Upper lobe of right lung (tissue), 1 donor: ENCODE results near the gene KDM3A. TPM values are rescaled to one million over a fixed set of nuclear protein-coding genes. Genes with fewer than 3 reads are reported as not detected.

Experiments used
- ATAC-seq: fragments of 200-7000 bp; cut with Tn5 transposase; one replicate; pipeline ENCODE4 v1.9.1; 2020; ENCODE audit warnings: mild to moderate bottlenecking, moderate library complexity
- DNase-seq: peaks from one replicate; pipeline ENCODE4 v3.0.0-alpha.2; 2020
- H3K27ac ChIP-seq: fragments of 200-600 bp; one replicate; pipeline ENCODE4 v1.8.0; 2022
- H3K27me3 ChIP-seq: fragments of 200-600 bp; one replicate; pipeline ENCODE4 v1.8.0; 2022; ENCODE audit warnings: mild to moderate bottlenecking
- H3K36me3 ChIP-seq: fragments of 200-600 bp; one replicate; pipeline ENCODE4 v1.8.0; 2022
- H3K4me1 ChIP-seq: fragments of 200-600 bp; one replicate; pipeline ENCODE4 v1.8.0; 2022
- H3K4me3 ChIP-seq: fragments of 200-600 bp; one replicate; pipeline ENCODE4 v1.8.0; 2022; ENCODE audit warnings: mild to moderate bottlenecking
- H3K9me3 ChIP-seq: fragments of 200-600 bp; one replicate; pipeline ENCODE4 v1.8.0; 2022
- intact Hi-C: fragments of 100-400 bp; cut with DNase I; formaldehyde crosslinking; loops from one replicate; pipeline ENCODE4 v1.11.0; 2022
- total RNA-seq: library from RNA; stranded (reverse); fragmentation: NEBNext Ultra II Directional; extraction: Animal tissue kit (Norgen Biotek cat#: 25700); gene quantifications from one replicate; pipeline ENCODE4 v1.2.1, GENCODE V29; 2021
- TF ChIP-seq, protein P1 (sequence below): fragments of 200-600 bp; IDR thresholded peaks from one replicate; pipeline ENCODE4 v1.8.0; 2022; ENCODE audit warnings: antibody characterized with exemption
- donor health status: DM: no; HTN: yes; CAD: no; lungs with severe emphysema.

The KDM3A gene
- total RNA-seq, 1 donor from 2014 or later, result 49.1 TPM

DNA sequence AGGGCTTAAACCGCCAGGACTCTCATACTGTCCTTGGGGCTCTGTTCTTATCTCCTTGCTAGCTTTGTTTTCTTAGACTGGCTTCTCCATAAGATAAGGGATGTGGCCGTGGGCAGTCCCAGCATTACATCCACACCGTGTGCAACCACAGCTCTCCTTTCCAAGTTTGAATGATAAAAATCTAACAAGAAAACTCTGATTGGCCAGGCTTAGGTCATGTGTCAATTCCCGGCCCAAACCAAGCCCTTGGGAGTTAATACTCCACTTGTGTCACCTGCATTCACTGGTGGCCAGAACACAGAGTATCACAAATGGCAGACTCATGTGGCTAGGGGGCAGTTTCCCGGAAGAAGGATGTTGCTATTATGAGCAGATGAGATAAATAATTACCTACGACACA lies 43.2 kb upstream of the KDM3A start:
- no peak overlapping the region for H3K27ac ChIP-seq
- H3K27me3 ChIP-seq, result no peaks in the 10 kb centered on the region
- intact Hi-C loops, result no loop called here
- no peak overlapping the region for H3K4me3 ChIP-seq
- H3K4me1 ChIP-seq, result peaks cover 8% of the 10 kb centered on the region
- ATAC-seq, result no peak
- DNase-seq, result no peak
- H3K36me3 ChIP-seq, result no peaks in the 10 kb centered on the region
- no peaks in the 10 kb centered on the region for H3K9me3 ChIP-seq
- TF ChIP-seq, protein P1, sequence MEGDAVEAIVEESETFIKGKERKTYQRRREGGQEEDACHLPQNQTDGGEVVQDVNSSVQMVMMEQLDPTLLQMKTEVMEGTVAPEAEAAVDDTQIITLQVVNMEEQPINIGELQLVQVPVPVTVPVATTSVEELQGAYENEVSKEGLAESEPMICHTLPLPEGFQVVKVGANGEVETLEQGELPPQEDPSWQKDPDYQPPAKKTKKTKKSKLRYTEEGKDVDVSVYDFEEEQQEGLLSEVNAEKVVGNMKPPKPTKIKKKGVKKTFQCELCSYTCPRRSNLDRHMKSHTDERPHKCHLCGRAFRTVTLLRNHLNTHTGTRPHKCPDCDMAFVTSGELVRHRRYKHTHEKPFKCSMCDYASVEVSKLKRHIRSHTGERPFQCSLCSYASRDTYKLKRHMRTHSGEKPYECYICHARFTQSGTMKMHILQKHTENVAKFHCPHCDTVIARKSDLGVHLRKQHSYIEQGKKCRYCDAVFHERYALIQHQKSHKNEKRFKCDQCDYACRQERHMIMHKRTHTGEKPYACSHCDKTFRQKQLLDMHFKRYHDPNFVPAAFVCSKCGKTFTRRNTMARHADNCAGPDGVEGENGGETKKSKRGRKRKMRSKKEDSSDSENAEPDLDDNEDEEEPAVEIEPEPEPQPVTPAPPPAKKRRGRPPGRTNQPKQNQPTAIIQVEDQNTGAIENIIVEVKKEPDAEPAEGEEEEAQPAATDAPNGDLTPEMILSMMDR, result no peak

DNA sequence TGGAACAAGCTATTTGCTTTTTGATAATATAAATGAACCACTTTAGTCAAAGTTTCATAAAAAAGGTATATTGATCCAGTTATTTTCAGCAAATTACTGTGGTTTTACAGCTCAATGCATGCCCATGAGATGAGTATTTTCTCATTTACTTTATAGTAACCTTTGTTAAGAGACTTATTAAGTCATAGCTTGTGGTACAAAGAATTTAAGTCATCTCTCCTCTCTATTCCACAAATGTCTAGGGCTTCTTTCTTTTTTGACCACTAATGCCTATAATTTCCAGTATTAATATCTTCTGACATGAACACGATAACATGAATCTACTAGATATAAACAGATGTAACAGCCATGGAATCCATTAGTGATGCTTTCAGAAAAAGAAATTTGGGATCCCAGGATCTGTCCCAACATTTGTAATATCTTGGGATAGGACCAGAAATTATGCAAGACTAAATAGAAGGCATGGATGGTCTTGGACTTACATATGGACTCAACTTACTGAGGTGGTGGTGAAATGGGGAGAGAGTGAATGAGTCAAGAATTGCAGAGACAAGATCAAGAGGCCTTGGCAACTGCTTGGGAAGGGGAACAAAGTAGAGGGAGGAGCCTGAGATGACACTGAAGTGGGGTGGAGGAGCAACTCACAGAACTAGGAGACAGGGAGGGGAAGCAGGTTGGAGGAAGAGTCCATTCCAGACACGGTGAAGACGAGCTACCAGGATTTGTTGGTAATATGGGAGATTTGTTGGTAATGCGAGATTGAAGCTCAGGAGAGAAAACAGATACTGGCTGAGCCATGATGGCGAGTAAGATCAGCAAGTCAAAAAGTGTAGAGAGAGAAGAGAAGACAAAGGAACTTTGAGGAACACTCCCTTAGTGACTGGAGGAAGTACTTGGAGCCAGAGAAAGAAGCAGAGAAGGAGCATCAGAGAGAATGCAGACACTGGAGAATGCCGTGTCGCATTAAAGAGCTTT lies 42.4 kb upstream of the KDM3A start:
- ATAC-seq, result peak; percentile 61
- no peak overlapping the region for H3K27ac ChIP-seq
- intact Hi-C loops, result no loop called here

DNA sequence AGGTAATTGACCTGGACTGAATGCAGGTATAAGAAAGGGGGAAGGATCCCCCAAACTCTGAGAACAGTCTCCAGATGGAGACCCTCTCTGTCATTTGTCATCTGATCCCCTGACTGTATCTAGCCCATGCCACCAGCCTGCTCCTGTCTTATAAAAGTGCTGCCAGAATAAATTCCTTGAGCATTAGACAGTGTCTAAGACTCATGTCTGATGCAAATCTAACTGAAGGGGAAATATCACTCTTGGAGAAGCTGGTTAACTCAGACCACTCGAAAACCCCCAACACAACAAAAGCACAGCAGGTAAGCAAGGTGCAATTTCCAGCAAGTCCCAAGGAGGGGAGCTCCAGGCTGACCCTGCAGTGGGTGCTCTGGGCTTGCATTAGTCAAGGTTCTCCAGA lies 40.9 kb upstream of the KDM3A start:
- Histone ChIP-seq H3K36me3 (no peaks in the 10 kb centered on the region), H3K27me3 (no peaks in the 10 kb centered on the region), H3K4me3 (no peak overlapping the region), H3K27ac (no peak overlapping the region), H3K9me3 (no peaks in the 10 kb centered on the region), H3K4me1 (no peaks in the 10 kb centered on the region)
- DNase-seq (no peak), ATAC-seq (no peak)
- TF ChIP-seq, protein P1, result no peak
- intact Hi-C loops, result no loop called here

More for the DNA sequence above, 42.4 kb upstream of the KDM3A start:
- Histone ChIP-seq H3K36me3 (no peaks in the 10 kb centered on the region), H3K9me3 (no peaks in the 10 kb centered on the region), H3K27me3 (no peaks in the 10 kb centered on the region), H3K4me1 (peaks cover 1% of the 10 kb centered on the region), H3K4me3 (no peak overlapping the region)
- TF ChIP-seq, protein P1, result no peak
- DNase-seq, result no peak

DNA sequence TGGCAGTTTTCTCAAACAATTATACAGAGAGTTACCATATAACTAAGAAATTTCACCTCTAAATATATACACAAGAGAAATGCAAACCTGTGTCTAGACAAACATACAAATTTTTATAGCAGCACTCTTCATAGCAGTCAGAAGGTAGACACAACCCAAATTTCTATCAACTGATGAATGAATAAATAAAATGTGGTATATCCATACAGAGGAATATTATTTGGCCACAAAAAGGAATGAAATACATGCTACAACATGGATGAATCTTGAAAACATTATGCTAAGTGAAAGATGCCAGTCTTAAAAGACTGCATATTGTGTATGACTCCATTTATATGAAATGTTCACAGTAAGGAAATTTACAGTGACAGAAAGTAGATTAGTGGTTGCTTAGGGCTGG lies 30.6 kb upstream of the KDM3A start:
- intact Hi-C loops, result no loop called here
- TF ChIP-seq, protein P1, result no peak

DNA sequence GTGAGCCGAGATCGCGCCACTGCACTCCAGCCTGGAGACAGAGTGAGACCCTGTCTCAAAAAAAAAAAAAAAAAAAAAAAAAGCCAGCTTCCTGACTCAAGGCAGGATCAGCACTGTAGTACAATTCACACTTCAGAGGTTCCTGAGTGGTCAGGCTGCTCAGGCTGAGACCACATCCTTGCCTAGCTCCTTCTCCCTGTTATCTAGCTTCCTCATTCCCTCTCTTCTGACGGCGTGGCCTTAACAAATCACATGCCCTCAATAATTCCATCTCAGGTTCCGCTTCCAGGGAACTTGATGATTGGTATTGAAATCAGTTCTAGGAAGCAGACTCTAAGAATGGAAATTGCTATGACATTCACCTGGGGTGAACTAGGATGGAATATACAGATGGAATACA lies 29.8 kb upstream of the KDM3A start:
- no peaks in the 10 kb centered on the region for H3K36me3 ChIP-seq
- TF ChIP-seq, protein P1, result no peak
- intact Hi-C loops, result no loop called here
- H3K4me3 ChIP-seq, result no peak overlapping the region
- H3K27ac ChIP-seq, result no peak overlapping the region
- no peaks in the 10 kb centered on the region for H3K4me1 ChIP-seq
- no peak for DNase-seq
- no peaks in the 10 kb centered on the region for H3K27me3 ChIP-seq
- peak; percentile 68 for ATAC-seq
- H3K9me3 ChIP-seq, result no peaks in the 10 kb centered on the region

More for the DNA sequence above, 30.6 kb upstream of the KDM3A start:
- no peaks in the 10 kb centered on the region for H3K36me3 ChIP-seq
- H3K4me3 ChIP-seq, result no peak overlapping the region
- no peak for DNase-seq
- H3K27ac ChIP-seq, result no peak overlapping the region
- H3K4me1 ChIP-seq, result no peaks in the 10 kb centered on the region
- H3K27me3 ChIP-seq, result no peaks in the 10 kb centered on the region
- H3K9me3 ChIP-seq, result no peaks in the 10 kb centered on the region
- no peak for ATAC-seq
